Cerebellar cortex (tissue), 1 donor: ENCODE results near the gene LRP2BP.
"Not testable (repeated sequence)": the region's sequence is repeated elsewhere in the genome, so short reads cannot be mapped to it uniquely, and the experiment has no call there.

Experiments
- DNase-seq: peaks from one replicate; pipeline ENCODE4 v3.0.0-alpha.2; 2015; ENCODE audit warnings: low spot score

Gene LRP2BP

GRCh38 chr4:185325721-185326120 is 70.0 kb downstream of the LRP2BP start:
- DNase-seq = not testable (repeated sequence)

GRCh38 chr4:185324361-185324760 is 71.4 kb downstream of the LRP2BP start:
- DNase-seq = not testable (repeated sequence)

- no peak for DNase-seq
Measured at GRCh38 chr4:185323606-185324005, 72.1 kb downstream of the LRP2BP start.

- no peak for DNase-seq
Measured at GRCh38 chr4:185322803-185323202, 72.9 kb downstream of the LRP2BP start.

- peak; percentile 33 for DNase-seq
Measured at GRCh38 chr4:185318679-185319078, 77.0 kb downstream of the LRP2BP start.

GRCh38 chr4:185317880-185318279 is 77.8 kb downstream of the LRP2BP start:
- DNase-seq = no peak

GRCh38 chr4:185317462-185317861 is 78.3 kb downstream of the LRP2BP start:
- not testable (repeated sequence) for DNase-seq
